ENCODE results near the gene SLC16A3. TPM values are rescaled to one million over a fixed set of nuclear protein-coding genes. Genes with fewer than 3 reads are reported as not detected.

SLC16A3 gene
- total and polyA plus RNA-seq, 9 of the 15 experiments (the other 6 are each of a cell fraction or from before 2014, with no cell fraction given): 0.11 to 5.4 (median 1.2) TPM; not detected in 2

- TF ChIP-seq, protein P1, sequence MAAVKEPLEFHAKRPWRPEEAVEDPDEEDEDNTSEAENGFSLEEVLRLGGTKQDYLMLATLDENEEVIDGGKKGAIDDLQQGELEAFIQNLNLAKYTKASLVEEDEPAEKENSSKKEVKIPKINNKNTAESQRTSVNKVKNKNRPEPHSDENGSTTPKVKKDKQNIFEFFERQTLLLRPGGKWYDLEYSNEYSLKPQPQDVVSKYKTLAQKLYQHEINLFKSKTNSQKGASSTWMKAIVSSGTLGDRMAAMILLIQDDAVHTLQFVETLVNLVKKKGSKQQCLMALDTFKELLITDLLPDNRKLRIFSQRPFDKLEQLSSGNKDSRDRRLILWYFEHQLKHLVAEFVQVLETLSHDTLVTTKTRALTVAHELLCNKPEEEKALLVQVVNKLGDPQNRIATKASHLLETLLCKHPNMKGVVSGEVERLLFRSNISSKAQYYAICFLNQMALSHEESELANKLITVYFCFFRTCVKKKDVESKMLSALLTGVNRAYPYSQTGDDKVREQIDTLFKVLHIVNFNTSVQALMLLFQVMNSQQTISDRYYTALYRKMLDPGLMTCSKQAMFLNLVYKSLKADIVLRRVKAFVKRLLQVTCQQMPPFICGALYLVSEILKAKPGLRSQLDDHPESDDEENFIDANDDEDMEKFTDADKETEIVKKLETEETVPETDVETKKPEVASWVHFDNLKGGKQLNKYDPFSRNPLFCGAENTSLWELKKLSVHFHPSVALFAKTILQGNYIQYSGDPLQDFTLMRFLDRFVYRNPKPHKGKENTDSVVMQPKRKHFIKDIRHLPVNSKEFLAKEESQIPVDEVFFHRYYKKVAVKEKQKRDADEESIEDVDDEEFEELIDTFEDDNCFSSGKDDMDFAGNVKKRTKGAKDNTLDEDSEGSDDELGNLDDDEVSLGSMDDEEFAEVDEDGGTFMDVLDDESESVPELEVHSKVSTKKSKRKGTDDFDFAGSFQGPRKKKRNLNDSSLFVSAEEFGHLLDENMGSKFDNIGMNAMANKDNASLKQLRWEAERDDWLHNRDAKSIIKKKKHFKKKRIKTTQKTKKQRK (IDR thresholded peaks at IDR 0.05; ENCODE audit: borderline replicate concordance, low read depth, low read length): no peak
- TF ChIP-seq HDGF (IDR thresholded peaks at IDR 0.05) (no peak), REST (IDR thresholded peaks at IDR 0.05; ENCODE audit: borderline replicate concordance) (peak; percentile 97), REST (CRISPR knock-in tag; IDR thresholded peaks at IDR 0.05; ENCODE audit: low read depth) (no peak), BMI1 (IDR thresholded peaks at IDR 0.05; ENCODE audit: low read length) (no peak), TAF15 (IDR thresholded peaks at IDR 0.05; ENCODE audit: low read depth, low read length) (no peak), MAFG (tag; conservative IDR thresholded peaks at IDR 0.05) (no peak), ZNF311 (CRISPR knock-in tag; IDR thresholded peaks at IDR 0.05) (no peak)
- TF ChIP-seq, protein P2, sequence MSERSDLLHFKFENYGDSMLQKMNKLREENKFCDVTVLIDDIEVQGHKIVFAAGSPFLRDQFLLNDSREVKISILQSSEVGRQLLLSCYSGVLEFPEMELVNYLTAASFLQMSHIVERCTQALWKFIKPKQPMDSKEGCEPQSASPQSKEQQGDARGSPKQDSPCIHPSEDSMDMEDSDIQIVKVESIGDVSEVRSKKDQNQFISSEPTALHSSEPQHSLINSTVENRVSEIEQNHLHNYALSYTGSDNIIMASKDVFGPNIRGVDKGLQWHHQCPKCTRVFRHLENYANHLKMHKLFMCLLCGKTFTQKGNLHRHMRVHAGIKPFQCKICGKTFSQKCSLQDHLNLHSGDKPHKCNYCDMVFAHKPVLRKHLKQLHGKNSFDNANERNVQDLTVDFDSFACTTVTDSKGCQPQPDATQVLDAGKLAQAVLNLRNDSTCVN (CRISPR knock-in tag; IDR thresholded peaks at IDR 0.05): no peak
Measured at GRCh38 chr17:82287868-82288801, 59.3 kb downstream of the SLC16A3 start (continued).
